ENCODE data around the gene HBD.
"Not testable (repeated sequence)": the region's sequence is repeated elsewhere in the genome, so short reads cannot be mapped to it uniquely, and the experiment has no call there.

The HBD gene

GRCh38 chr11:5234381-5234834, at the start of gene HBD:
Gene HBD, minus strand, starts transcription at chr11:5234483. Its CDS starts 50 bp downstream, at chr11:5234433.
- no peak for FAIRE-seq

DNA sequence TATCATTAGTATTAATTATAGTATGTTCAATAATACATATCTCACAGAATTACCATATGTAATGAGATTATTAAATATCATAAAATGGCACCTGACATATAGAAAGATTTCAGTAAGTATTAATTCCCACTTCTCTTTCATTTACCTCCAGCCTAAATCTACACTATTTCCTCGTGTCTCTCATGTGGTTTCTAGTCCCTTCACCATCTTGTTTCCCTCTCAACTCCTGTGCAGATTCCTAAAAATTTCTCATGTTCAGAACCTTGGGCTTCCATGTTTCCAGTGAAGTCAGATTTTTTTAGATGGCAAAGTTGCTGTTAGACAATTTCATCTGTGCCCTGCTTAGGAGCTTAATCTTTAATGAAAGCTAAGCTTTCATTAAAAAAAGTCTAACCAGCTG, 49.6 kb upstream of the HBD start:
- no peak for FAIRE-seq

More at GRCh38 chr11:5234381-5234834, at the start of gene HBD:
- DNase-seq (ENCODE audit: low spot score), result no peak

GRCh38 chr11:5283086-5283485, 48.8 kb upstream of the HBD start:
- DNase-seq (ENCODE audit: low spot score), result no peak
- no peak for FAIRE-seq

More for the DNA sequence above, 49.6 kb upstream of the HBD start:
- DNase-seq (ENCODE audit: low spot score), result no peak

DNA sequence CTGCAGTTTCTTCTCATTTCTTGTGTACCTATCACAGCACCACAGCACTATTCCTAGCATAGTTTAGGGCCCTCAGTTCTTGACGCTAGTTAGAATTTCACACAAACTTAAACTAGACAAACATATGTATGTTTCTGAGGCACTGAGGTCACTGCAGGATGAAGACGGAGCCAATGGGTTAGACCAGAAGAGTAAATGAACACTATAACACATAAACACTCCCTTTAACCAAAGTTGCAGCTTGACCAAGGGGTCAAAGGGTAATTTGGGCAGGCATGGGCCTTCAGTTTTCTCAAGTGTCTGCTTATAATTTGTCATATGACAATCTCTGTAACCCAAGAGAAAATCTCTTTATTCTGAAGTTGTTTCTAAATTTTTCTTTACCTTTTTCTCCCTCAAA, 48.3 kb upstream of the HBD start:
- DNase-seq (ENCODE audit: low spot score) (no peak), FAIRE-seq (no peak)

GRCh38 chr11:5281596-5281995, 47.3 kb upstream of the HBD start:
- no peak for DNase-seq (ENCODE audit: low spot score)
- FAIRE-seq, result no peak

GRCh38 chr11:5280582-5281102, 46.4 kb upstream of the HBD start:
- DNase-seq (ENCODE audit: low spot score) (peak; percentile 90), FAIRE-seq (peak; percentile 77)

DNA sequence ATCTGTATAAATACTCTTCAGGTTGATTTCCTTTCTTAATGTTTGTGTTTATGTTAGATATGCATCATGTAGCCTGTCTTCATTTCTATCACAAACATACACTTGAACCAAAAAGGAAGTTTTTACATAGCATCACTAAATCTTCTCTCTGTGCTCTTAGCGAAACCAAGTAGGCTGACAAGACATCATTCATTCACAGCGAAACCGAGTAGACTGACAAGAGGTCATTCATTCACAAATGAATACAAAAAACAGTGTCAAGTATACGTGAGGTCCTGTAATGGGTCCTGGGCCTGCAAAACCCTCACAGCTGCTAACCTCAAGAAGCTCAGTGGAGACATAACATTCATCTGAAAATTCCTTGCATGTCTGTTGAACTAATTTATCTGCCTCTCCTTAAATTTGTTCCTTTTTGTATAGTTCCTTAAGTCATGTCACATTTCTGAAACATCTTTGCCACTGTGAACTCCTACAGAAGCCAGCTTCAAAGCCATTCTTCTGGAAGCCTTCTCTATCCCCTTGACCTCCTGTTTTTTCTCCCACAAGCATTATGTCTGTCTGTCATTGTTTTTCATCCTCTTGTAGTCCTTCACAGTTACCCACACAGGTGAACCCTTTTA, 45.3 kb upstream of the HBD start:
- FAIRE-seq (no peak), DNase-seq (ENCODE audit: low spot score) (no peak)

DNA sequence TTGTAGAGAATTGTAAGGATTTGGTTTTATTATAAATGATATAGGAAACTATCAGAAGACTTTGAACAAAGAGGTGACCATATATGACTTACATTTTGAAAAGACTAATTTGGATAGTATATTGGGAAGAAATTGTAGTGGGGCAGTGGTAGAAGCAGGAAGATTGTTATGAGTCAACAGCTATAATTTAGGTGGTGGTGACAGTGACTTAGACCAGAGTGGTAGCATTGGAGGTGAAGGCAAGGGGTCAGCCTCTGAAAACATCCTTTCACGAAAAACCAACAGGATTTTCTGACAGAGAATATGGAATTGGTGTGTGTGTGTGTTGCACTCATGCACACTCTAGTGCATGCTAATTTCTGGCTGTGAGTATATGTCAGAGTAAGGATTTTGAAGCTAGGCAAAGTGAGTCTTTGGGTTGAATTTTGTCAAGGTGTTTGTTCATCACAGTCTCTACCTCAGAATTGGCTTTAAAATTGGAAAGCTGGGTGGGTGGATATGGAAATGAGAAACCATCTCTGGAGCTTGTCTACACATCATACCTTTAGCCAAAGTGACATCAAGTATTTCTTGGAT, 43.6 kb upstream of the HBD start:
- DNase-seq (ENCODE audit: low spot score) (no peak), FAIRE-seq (no peak)

DNA sequence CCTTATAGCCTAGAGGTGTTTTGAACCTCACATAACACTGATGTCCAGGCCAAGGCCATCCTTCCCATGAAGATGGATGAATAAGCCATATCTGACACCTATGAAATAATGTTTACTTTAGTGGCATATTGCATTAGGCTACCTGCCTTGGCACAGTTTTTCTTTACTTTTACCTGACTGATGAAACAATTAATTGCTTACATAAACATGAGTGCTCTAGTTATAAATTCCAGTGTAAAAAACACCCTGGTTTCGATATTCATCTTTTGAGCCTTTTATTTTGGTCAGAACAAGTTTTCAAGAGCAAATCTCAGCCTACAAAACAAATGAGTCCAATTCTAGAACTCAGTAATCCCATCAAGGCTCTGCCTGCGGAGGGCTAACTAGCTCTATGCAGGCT, 42.4 kb upstream of the HBD start:
- FAIRE-seq (no peak), DNase-seq (ENCODE audit: low spot score) (no peak)

DNA sequence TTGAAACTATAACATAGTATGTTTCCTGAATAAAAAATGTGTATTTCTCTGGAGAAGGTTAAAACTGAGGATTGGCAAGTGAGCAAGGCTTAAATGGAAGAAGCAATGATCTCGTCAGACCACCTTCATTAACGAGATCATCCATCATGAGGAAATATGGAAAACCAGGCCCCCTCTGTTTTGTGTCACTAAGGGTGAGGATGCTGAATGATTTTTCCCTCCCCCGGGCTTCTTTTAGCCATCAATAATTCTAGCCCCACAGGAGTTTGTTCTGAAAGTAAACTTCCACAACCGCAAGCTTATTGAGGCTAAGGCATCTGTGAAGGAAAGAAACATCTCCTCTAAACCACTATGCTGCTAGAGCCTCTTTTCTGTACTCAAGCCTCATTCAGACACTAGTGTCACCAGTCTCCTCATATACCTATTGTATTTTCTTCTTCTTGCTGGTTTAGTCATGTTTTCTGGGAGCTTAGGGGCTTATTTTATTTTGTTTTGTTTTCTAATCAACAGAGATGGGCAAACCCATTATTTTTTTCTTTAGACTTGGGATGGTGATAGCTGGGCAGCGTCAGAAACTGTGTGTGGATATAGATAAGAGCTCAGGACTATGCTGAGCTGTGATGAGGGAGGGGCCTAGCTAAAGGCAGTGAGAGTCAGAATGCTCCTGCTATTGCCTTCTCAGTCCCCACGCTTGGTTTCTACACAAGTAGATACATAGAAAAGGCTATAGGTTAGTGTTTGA, 41.3 kb upstream of the HBD start:
- DNase-seq (ENCODE audit: low spot score), result no peak
- no peak for FAIRE-seq

GRCh38 chr11:5274395-5274794, 40.1 kb upstream of the HBD start:
- FAIRE-seq, result no peak
- DNase-seq (ENCODE audit: low spot score), result no peak

DNA sequence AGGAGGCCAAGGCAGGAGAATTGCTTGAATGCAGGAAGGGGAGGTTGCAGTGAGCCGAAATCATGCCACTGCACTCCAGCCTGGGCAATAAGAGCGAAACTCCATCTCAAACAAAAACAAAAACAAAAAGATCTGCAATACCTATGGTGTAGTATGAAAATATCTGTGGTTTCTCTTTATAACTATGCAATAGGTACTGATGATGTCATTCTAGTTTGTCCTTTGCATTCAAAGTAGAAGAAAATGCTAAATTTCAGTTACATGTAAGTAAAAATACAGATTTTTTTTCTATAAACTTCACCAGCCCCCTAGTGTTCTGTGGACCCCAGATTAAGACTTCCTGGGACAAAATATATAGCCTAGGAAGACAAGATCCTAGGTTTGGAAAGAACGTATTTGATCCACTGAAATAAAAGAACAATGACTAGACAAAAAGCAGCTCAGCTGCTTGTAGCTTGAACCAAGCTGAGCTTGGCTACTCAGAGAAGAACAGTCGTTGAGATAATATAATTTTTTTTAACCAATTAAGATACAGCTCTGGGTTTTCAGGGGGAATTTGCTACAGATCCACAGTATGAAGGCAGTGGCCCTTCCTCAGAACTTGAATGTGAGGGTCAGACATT, 38.2 kb upstream of the HBD start:
- FAIRE-seq (no peak), DNase-seq (ENCODE audit: low spot score) (no peak)

DNA sequence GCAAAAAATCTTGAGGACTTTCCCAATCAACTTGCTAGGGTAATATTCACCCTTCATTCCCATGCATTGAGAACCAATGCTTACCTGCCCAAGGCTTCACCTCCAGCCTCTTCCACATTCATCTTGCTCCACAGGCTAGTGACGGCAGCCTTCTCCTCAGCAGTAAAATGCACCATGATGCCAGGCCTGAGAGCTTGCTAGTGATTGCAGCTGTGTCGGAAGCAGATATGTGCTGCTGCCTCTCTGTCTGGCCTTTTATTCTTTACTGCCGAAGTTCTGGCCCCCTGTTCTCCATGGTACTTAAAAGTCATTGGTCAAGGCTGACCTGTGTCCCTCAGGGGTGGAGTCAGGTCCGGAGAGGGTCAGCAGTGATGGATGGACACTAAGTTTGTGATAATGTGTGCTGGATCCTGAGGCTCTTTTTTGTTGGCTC, 35.4 kb upstream of the HBD start, which contains the start of gene HBE1:
Gene HBE1 (minus strand): TSS at position 231 of the 433 bp plus-strand sequence. CDS start 55 bp downstream, at position 176.
- FAIRE-seq (no peak), DNase-seq (ENCODE audit: low spot score) (no peak)

GRCh38 chr11:5267033-5267563, 32.8 kb upstream of the HBD start:
- FAIRE-seq (no peak), DNase-seq (ENCODE audit: low spot score) (no peak)

GRCh38 chr11:5266609-5267008, 32.3 kb upstream of the HBD start:
- DNase-seq (ENCODE audit: low spot score) (no peak), FAIRE-seq (no peak)

GRCh38 chr11:5265832-5266231, 31.5 kb upstream of the HBD start:
- no peak for FAIRE-seq
- no peak for DNase-seq (ENCODE audit: low spot score)

DNA sequence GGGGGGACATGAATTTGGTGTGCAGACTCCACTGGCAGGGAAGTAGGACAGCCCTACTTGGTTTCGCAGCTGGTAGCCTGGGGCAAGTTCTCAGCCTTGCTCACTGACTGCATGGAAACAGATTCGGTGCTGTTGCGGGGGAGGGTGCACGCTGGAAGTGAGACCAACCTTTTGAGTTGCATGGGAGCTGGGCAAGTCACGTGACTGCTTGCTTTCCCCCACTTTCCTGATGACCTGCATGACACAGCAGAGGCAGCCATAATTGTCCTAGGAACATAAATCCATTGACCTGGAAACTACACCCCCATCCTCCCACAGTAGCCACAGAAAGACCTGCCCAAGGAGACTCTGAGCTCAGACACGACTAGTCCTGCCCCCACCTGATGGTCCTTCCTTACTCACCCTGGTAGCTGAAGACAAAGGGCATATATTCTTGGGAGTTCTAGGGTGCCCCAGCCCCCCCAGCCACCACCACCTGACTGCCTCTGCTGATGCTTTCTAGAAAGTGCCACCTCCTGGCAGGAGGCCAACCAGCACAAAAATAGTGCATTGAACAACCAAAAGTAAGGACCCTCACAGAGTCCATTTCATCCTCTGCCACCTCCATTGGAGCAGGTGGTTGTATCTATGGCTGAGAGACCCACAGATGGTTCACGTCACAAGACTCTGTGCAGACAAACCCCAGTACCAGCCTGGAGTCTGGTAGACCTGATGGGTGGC, 24.4 kb upstream of the HBD start:
- DNase-seq (ENCODE audit: low spot score), result no peak
- FAIRE-seq, result no peak

- no peak for FAIRE-seq
- DNase-seq (ENCODE audit: low spot score), result no peak
Observed at GRCh38 chr11:5257296-5257695, 23.0 kb upstream of the HBD start.

GRCh38 chr11:5254646-5255413, 20.5 kb upstream of the HBD start, which contains the start of gene HBG2:
Gene HBG2, minus strand, starts transcription at chr11:5254781. Its CDS starts 53 bp downstream, at chr11:5254728.
- DNase-seq (ENCODE audit: low spot score); FAIRE-seq: not testable (repeated sequence)

DNA sequence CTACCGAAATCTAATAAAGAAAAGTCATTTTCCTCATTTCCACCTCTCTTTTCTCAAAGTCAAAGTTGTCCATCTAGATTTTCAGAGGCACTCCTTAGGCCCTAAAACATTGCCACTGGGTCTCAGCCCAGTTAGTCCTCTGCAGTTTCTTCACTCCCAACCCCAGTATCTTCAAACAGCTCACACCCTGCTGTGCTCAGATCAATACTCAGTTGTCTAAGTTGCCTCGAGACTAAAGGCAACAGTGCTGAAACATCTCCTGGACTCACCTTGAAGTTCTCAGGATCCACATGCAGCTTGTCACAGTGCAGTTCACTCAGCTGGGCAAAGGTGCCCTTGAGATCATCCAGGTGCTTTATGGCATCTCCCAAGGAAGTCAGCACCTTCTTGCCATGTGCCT, 19.7 kb upstream of the HBD start:
- not testable (repeated sequence) for FAIRE-seq; DNase-seq (ENCODE audit: low spot score)

Data from urothelium cell line (cell line).